Stimulated activated CD8-positive, alpha-beta memory T cell treated with anti-CD3 and anti-CD28 coated beads, Interleukin-2, amount 100 ng/mL, for 1 hour (primary cell): ENCODE data around the gene ZNRF4.
"Not testable (repeated sequence)": the region's sequence is repeated elsewhere in the genome, so short reads cannot be mapped to it uniquely, and the experiment has no call there.

ENCODE experiments used
- DNase-seq, 2 donors: peaks; one replicate each; pipeline ENCODE4 v3.0.0-alpha.2; 2020; ENCODE audit warnings: low read depth in 2 of 2

ZNRF4 gene

DNA sequence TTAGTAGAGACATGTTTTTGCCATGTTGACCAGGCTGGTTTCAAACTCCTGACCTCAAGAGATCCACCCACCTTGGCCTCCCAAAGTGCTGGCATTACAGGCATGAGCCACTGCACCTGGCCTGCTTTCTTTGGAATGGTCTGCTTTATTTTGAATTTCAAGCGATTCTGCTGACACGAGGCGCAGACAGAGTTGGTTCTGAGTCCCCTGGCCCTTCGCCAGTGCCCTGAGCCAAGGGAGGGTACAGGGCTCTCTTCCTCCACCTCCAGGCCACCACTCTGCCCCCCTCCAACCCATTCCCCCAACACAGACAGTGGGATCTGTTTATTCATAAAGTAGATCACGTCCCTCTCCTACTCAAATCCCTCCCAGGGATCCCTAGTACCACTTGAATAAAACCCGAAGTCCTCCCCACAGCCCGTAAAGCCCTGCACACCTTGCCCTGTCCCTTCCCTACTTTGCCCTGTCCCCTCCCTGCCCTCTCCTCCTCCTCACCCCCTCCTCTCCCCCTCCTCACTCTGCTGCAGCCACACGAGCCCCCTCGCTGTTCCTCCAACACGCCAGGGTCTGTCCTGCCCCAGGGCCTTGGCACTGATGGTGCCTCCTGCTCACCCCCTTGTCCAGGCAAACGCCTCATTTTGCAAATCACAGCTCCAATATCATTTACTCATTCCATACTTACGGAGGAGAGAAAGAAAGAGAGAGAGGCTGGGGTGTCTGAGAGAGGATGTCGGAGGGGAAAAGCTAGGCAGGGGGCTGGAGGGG is 22.4 kb downstream of the ZNRF4 start:
- no peak for DNase-seq

DNA sequence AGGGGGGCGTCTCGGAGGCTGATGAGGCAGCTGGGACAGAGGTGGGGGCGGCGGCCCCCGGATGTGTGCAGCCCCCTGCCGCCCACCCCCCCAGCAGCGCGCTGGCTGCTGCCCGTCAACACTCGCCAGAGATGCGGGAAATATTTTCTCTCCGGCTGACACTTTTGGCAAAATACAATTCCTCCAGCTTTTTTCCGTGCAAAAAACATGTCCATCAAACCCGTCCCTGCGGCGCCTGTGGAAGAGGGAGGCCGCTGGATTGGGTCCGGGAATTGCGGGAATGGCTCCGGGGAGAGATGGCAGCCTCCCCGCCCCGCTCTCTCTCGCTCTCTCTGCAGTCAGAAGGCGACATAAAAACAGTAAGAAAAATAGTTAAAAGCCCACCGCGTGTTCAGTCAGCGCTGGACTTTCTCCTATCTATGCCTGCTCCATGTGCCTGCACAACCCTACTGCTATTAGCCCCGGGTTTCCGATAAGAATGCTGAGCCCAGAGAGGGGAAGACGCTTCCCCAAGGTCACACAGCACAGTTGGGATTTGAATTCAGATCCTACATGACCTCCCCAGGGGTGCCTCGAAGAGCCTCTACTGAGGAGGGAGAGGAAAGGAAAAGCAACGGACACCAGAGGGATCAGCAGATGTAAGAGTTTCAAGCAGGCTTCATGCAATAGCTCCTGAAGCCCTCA is 23.2 kb downstream of the ZNRF4 start:
- no peak for DNase-seq

DNA sequence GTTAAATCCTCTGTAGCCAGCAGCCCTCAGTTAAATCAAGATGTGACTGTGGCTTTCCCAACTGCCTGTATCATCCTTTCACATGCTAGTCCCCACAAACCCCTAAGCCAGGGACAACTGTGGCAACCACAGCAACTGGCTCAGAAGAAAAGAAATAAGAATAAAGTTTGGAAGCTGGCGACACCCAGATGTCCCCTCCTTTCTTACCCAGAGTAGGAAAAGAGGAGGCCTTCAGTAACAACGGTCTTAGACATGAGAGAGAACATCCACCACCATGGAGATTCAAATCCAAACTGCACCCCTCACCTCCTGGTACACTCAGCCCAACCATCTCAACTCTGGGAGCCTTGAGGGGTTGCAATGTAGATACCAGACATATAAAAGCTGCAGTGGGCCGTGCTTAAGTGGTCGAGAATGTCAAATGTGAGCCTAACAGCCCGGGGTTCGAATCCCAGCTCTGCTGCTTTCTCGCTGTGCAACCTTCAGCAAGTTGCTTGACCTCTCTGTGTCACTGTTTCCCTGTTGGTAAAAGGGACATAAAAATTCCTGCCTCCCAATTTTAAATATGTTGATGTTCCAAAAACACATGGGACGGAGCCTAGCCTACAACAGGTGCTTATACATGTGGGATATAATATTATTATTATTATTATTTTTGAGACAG is 23.8 kb downstream of the ZNRF4 start:
- DNase-seq = no peak

DNA sequence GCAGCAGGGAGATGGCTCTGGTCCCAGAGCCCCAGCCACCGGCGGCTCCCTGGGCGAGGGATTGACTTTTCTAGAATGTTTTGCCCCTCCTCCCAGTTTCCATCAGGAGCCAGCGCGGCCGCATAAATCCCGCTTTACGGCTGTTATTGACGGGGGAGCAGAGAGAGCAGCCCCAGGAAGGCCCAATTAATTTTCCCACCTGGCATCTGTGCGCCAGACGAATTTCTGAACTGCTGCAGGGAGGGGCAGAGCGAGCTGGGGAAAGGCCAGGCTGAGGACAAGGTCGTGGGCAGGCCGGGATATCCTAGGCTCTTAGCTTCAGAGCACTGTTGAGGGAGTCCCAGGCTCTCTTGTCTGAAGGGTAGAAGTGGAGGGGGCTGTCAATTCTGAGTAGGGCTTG is 24.7 kb downstream of the ZNRF4 start:
- no peak for DNase-seq

DNA sequence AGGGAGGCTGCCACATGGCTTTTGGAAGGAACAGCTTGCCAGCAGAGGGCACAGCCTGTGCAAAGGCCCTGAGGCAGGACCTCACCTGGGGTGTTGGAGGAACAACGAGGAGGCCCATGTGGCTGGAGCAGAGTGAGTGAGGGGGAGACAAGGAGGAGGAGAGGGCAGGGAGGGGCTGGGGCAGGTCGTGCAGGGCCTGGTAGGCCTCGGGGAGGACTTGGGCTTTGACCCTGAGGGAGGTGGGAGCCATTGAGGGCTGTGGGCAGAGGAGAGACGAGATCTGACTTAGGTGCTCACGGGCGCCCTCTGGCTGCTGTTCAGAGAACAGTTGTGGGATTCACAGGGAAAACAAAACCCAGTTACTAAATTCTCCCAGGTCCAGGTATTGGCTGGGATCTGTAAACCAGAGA is 25.2 kb downstream of the ZNRF4 start:
- no peak for DNase-seq

DNA sequence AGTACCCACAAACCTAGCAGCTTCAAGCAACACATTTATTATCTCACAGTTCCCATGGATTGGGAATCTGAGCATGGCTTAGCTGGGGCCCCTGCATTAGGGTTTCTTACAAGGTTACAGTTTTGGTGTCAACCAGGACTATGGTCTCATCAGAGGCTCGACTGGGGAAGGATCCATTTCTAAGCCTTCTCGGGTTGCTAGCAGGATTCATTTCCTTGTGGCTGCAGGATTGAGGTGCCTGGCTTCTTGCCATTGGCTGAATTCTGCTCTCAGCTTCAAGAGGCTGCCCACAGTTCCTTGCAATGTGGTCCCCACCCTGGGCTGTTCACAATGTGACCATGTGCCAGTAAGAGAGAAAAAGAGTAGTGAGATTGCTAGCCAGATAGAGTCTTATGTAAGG is 26.7 kb downstream of the ZNRF4 start:
- DNase-seq = no peak

DNA sequence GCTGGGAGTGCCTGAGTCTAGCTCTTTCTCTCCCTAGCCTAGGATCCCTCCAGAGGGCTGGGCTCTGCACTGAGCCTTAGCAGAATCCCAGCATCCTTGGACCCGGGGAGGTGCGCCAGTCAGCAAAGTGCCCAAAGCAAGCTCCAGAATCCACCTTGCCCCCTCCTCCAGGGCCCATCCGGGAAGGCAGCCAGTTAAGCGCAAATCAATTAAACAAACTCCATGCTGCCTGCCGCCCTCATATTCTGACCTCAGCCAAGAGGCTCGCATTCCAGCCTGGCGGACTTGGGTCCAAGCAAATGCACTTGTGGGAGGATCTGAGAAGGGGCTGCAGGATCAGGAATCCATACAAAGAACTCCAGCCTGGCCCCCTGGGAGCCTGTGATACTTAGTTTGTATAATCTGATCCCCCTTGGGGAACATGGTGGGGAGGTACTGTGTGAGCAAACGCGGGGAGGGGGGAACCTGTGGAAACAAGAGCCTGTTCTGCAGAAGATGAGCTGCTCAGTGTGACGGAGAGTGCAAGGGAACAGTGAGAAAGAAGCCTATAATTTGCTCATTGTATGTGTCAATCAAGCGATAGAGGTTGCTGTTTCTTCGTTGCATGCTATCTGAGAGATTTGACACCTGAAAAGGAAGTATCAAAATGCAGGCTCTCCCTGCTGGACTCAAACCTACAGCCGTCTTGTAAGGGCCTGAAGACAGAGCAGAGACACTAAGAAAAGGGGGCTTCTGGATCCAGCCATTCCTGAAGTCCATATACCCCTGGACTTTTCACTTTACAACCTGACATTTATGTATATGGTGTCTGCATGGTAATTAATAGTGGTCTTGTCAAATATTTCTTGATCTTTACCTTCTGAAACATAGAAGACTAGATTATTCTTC is 29.4 kb downstream of the ZNRF4 start:
- no peak for DNase-seq

DNA sequence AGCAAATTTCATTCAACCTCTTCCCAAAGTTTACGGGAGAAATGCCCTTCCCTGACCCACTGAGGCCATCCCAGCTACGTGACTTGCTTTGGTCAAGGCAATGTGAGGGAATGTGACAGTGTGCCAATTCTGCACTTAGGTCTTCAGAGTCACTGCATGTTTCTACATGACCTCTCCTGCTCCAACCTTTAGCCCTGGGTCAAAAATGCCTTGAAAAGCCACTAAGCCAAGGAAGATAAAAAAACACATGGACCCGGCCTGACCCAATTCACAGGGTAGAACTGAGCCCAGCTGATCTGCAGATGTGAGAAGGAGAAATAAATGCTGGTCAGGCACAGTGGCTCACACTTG is 30.0 kb downstream of the ZNRF4 start:
- no peak for DNase-seq

DNA sequence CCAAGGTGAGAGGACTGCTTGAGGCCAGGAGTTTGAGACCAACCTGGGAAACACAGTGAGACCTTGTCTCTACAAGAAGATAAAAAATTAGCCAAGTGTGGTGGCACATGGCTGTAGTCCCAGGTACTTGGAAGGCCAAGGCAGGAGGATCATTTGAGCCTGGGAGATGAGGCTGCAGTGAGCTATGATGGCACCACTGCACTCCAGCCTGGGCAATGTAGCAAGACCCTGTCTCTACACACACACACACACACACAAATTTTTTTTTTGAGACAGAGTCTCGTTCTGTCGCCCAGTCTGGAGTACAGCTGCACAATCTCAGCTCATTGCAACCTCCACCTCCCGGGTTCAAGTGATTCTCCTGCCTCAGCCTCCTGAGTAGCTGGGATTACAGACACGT is 30.4 kb downstream of the ZNRF4 start:
- DNase-seq = not testable (repeated sequence)

DNA sequence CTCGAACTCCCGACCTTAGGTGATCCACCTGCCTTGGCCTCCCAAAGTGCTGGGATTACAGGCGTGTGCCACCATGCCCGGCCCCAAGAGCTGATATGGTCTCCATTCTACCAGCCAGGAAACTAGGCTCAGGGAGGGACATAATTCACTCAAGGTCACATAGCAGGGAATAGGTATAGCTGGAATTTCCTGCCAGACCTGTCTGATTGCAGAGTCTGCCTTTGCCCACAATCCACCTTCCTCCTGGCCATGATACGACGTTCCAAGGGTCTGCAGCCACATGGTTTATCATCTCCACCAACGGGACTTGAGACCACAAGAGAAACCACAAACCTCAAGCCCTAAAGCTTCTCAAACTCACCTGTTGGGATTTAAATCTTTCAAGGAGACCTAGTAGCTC is 32.0 kb downstream of the ZNRF4 start:
- no peak for DNase-seq

DNA sequence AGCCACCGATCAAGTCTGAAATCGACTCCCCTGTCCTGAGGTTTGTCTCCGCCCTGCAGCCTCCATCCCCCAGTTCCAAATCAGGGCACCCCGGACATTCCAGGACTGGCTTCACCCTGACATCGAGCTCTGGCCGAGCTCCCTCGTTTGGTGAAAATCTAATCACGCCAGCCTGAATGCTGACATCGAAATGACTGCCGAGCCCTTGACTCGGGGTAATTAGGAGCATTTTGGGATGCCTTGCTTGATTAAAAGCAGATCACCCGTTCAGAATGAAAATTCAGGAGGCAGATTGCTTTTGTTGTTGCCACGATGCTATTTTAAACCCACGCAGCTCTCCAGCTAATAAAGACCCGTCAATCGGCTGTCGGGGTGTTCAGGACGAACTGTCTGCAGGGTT is 34.3 kb downstream of the ZNRF4 start:
- DNase-seq = no peak

DNA sequence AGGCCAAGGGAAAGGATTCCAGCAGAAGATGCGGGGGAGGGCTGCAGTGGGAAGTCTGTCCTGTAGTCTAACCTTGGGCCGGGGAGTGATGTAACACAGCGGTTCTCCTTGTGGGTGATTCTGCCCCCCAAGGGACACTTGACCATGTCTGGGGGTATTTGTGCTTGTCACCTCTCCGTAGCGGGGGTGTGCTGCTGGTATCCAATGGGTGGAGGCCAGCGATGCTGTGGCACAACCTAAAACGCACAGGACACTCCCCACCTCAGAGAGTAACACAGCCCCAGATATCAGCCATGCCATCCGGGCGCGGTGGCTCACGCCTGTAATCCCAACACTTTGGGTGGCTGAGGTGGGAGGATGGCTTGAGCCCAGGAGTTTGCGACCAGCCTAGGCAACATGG is 36.3 kb downstream of the ZNRF4 start:
- DNase-seq = no peak

DNA sequence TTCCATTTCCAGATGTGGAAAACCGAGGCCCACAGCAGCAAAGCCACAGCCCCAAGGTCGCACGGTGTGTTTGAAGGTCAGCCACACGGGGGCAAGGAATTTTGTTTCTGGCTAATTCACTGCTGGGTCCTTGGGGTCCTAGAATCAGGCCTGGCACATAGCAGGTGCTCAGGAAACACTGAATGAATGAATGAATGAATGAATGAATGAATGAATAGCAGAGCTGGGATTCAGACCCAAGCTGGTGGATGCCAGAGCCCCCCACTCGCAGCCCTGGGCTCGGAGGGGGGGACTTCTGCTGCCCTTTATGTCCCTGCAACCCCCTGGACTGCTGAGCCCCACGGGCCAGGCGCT is 37.0 kb downstream of the ZNRF4 start:
- no peak for DNase-seq

DNA sequence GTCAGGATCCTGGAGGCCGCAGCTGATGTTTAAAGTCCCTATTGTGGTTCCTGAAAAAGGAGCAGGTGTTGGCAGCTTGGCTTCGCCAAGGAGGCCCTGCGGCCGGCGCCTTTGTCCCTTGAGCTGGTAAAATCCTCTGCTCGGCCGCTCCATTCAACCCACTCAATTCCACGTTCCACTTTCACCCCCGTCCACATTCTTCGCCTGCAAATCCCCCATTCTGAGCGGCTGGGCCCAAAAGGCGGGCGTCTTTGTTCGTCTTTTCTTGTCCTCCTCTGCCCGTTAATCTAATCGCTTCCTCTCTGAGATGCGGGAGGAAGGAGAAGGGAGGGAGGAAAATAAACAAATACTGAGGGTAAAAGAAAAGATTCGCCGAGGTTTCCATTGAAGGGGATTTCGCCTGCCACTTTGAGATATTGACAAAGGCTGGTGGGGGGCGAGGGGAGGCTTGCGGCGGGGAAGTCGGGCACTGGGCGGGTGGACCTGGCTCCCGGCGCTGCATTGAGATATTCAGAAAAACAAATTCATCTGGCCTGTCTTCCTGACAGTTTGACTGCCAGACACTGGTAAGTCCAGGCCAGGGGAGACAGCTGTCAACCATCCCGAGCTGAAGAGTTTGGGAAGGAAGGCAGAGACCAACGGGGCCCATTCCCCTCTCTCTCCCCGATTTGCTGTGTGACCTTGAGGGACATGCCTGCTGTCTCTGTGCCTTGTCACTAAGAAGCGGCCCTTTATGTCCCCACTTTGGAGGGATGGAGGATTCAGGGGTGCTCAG is 37.6 kb downstream of the ZNRF4 start:
- DNase-seq = no peak

DNA sequence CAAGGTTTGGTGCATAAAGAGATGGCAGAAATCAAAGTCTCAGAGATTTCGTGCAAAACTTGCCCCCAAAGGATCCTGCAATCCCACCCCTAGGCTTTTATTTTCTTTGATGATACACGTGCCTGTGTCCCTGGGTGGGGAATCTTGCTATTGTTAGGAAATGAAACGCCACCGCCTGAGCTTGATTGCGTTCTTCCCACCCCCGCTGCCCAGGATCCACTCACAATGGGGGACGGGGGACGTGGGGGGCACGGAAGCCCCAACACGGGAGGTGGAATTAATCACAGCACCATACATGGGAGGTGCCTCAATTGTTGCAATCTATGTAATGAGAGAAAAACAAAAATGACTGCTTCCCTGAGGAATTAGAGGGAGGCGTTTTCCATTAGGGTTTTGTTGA is 39.6 kb downstream of the ZNRF4 start:
- DNase-seq = no peak

DNA sequence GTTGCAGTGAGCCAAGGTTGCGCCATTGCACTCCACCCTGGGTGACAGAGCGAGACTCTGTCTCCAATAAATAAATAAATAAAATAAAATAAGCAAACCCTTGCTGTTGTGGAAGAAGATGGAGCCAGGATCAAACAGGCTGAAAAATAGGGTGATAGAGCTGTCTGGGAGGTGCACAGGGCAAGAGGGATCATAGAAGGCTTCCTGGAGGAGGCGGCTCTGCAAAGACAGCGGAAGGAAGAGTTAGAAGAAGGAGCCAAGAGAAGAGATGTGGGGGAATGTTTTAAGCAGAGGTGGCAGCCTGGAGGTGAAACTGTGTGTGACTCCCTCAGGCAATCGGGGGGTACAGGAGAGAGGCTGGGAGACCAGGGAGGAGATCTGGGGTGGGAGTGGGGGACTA is 40.6 kb downstream of the ZNRF4 start:
- no peak for DNase-seq

DNA sequence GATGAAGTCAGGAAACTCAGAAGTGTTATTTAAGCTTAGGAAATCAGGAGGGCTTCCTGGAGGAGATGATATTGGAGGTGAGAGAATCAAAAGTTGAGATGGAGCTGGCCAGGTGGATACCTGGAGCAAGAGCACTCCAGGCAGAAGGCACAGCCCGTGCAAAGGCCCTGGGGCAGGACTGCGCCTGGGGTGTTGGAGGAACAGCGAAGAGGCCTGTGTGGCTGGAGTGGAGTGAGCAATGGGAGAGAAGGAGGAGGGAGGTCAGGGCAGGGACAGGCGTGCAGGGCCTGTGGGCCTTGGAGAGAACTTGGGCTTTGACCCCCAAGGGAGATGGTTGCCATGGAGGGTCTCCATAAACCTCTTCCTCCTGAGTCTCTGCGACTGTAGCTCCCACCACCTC is 42.1 kb downstream of the ZNRF4 start:
- DNase-seq = no peak

DNA sequence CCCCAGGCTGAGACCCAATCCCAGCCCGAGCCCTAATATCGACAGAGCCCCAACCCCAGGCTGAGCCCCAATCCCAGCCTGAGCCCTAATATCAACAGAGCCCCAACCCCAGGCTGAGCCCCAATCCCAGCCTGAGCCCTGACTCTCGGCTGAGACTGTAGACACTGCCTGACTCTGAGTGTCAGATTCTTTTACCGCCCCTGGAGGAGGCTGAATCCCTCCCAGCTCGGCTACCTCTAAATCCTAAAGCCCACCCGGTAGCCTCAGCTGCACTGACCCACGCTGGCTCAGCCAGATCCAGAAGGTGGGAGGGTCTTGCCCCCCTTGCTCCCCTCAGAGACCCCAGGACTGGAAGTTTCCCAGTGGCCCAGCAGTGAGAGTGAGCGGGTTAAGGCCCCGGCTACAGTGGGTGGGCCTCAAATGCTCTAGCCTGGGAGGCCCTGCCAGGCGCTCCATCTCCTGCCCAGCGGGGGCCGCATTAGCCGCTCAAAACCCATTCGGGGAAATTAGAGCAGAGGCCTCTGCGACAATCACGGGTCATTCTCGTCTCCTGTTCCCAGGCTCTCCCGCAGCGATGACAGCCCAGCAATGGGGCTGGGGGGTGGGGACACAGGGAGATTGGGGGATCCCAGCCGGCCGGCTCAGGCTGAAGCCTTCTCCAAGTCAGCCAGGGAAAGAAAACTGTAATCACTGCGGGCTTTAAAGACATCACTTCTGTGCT is 43.8 kb downstream of the ZNRF4 start:
- DNase-seq = no peak

DNA sequence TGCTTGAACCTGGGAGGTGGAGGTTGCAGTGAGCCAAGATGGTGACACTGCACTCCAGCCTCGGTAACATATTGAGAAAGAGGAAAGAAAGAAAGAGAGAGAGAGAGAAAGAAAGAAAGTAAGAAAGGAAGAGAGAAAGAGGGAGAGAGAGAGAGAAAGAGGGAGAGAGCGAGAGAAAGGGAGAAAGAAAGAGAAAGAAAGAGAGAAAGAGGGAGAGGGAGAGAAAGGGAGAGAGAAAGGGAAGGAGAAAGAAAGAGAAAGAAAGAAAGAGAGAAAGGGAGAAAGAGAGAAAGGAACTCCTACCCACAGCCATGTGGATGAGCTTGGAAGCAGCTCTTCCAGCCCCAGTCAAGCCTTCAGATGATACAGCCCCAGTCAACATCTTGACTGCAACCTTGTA is 46.7 kb downstream of the ZNRF4 start:
- DNase-seq = no peak

DNA sequence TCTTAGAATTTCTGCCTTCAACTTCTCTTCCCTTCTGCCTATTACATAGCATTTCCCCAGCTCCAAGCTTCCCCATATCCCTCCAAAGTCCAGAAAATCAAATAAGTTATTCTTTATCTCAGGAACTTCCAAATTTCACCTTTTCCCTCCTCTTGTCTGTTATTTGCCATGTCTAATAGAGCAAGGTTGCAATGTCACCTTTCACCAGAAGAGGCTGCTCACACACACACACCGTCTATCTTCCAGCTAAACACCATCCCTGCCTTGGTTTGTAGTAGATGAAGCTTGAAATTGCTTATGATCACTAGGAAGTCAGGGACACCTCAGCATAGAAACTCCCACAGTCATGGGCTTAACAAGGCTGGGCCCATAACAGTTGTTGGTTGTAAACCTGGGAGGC is 48.4 kb downstream of the ZNRF4 start:
- no peak for DNase-seq

DNA sequence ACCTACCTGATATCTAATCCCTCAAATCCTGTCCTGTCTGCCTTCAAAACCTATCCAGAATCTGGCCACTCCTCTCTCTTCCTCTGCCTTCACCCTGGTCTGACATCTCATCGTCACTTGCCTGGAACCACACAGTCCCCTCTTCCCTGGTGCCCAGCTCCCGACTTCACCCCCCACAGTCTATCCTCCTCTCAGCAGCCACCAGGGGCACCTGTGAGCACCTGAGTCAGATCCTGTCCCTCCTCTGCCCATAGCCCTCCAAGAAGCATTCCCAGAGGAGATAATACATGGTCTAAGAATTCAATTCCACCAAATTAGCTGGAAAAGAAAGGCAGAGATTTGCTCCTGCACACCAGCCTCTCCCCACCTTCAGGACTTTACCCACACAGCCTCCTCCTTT is 48.9 kb downstream of the ZNRF4 start:
- no peak for DNase-seq
